ENCODE measurements around the gene SMARCD3.

DNA sequence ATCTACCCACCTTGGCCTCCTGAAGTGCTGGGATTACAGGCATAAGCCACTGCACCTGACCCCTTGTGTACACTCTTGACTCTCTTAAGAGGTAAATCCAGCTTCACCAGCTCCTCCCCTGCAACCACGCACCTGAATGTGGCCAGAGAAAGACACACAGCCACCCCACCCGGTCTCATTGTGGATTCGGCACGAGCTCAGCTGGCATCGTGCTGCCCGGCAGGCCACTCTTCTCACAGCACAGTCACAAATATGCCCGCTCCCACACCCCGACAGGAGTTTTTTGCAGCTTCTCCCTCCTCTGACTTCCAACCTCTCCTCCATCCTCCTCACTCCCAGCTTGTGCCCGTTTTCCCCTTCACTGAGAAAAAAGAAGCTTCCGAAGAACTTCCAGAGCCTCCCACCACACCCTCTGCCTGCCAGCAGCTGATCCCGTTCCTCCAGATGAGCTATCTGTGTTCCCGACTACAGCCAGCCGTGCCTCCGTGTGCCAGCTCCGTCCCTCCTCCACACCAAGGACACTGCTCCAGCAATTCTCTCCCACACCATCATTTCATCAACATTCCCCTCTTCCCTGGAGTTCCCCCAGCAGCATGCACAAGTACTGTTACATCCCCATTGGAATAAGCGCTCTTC, 8.0 kb upstream of the SMARCD3 start:
- TF ChIP-seq POLR2A (IDR thresholded peaks at IDR 0.05) = no peak
- TF ChIP-seq, protein P1, sequence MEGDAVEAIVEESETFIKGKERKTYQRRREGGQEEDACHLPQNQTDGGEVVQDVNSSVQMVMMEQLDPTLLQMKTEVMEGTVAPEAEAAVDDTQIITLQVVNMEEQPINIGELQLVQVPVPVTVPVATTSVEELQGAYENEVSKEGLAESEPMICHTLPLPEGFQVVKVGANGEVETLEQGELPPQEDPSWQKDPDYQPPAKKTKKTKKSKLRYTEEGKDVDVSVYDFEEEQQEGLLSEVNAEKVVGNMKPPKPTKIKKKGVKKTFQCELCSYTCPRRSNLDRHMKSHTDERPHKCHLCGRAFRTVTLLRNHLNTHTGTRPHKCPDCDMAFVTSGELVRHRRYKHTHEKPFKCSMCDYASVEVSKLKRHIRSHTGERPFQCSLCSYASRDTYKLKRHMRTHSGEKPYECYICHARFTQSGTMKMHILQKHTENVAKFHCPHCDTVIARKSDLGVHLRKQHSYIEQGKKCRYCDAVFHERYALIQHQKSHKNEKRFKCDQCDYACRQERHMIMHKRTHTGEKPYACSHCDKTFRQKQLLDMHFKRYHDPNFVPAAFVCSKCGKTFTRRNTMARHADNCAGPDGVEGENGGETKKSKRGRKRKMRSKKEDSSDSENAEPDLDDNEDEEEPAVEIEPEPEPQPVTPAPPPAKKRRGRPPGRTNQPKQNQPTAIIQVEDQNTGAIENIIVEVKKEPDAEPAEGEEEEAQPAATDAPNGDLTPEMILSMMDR (IDR thresholded peaks at IDR 0.05) = no peak

All from testis (tissue), 2 donors.